ENCODE data around the gene CELSR1.
A peak's percentile ranks its signal among the peaks of the same experiment; 100 is the strongest.

The CELSR1 gene

DNA sequence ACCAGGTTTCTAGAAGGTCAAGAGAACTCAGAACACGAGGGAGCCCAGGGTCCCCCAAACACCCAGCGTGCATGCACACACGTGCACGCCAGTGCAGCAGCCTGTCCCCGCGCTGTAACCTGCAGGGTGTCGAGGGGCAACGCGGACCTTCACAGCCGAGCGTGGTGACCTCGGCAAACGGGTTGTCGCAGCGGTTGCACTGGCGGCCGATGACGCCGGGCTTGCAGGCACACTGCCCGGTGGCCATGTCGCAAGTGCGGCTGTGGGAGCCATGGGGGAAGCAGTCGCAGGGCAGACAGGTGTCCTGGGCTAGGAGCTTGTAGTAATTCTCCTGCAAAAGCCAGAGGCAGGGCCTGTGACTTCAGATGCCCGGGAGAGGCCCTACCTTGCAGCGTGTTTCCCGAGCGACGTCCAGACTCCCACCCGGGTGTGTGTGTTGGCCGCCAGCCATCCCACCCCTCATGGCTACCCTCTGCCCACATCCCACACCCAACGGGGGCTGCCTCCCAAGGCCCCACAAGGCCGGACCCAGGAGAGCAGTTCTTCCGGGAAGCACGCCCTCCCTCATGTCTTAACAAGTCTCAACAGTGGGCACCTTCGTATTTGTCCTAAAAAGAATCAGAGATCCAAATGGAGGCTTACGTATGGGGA, 145.8 kb downstream of the CELSR1 start:
- DNase-seq = no peak

DNA sequence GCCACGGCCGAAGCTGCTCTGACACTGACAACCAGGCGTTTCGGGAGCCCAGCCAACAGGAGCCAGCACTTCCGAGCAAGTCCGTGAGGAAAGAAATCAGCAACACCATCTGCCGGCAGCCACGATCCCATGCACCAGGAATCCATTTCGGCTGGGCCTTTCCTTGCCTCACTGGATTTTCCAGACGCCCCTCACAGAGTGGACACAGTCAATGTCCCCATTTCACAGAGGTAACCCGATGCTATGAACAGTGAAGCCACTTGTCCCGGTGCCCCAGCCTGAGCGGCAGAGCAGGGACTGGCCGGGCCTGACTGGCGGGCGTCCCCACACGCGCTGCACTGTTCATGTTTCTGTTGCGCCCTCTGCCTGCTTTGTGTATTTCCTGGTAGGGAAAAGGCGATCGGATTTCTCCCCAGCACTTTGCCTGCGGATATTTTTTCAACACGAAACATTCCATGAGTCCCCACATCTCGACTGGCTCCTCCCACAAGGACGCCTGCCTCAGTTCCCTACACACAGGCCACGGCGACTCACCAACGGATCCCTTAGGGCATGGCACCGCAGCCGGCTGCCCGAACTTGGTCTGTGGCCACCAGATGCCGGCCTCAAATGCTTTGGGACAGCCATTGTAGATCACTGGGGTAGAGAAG, 146.6 kb downstream of the CELSR1 start:
- DNase-seq = no peak

DNA sequence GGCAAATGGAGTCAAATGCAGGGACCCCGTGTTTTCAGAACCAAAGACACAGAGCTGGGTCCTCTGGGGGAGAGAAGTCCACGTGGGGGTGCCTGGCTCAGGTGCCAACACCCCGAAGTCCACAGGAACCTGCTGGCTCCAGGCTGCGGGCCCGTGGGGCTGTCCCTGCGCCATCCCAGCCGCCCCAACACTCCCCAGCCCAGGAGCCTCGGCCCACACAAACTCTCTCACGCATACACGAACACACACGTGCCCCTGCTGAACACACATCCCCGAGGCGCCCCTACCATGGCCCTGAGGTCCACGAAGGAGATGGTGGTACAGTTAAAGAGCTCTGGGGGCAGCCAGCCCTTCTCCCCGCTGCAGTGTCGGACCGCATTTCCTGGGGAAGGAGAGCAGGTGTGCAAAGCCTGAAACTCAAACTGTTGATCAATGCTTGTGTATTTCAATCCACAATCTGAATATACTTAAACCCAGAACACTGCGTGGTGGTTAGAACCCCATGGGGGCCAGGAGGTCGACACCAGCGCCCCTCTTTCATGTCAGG, 147.2 kb downstream of the CELSR1 start:
- no peak for DNase-seq

DNA sequence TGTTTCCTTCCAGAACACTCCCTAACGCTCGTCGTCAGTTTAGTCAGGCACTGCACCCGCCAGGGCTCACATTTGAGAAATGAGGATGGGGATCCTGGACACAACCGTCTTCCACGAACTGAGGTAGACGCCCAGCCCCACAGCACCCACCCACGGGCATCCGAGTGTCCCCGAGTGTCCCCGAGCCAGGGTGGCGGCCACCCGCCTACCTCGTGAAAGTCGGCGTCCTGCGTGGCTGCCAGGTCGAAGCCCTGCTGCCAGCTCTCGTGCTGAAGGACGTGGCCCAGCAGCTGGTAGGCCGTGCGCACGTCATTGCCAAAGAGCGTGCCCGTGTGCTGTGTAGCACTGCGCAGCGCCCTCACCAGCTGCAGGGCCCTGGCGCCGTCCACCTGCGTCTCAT, 148.3 kb downstream of the CELSR1 start:
- no peak for DNase-seq

DNA sequence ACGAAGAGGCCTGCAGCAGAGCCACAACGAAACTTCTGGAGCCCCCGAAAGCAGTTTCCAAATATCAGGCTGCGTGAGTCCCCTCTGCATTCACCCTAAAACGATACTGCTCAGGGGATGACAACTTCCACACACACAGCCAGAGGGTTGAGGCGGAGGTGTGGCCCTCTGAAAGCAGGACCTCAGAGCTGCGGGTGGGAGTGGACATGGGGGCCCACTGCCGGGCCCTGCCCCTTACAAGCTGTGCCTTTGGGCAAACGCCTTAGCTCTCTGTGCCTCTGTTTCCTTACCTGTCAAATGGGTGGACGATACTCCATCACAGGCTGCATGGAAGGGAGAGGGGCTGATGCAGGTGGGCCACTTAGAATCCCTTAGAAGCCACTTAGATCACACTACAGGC, 148.8 kb downstream of the CELSR1 start:
- DNase-seq = no peak

DNA sequence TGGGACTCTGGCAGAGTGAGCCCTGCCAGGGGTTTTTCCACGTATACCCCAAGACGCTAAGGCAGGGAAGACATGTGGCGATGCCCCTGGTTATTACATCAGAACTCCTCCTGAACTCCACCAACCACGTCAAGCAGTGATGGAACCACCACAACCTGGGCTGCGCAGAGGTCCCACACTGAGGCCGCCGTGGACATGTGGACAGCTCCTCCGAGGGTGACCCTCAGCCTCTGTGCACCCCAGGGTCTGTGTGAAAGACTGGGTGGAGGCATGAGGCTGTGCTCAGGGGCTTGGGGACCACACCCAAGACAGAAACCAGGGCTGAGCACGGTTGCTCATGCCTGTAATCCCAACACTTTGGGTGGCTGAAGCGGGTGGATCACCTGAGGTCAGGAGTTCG, 149.7 kb downstream of the CELSR1 start:
- DNase-seq = no peak

DNA sequence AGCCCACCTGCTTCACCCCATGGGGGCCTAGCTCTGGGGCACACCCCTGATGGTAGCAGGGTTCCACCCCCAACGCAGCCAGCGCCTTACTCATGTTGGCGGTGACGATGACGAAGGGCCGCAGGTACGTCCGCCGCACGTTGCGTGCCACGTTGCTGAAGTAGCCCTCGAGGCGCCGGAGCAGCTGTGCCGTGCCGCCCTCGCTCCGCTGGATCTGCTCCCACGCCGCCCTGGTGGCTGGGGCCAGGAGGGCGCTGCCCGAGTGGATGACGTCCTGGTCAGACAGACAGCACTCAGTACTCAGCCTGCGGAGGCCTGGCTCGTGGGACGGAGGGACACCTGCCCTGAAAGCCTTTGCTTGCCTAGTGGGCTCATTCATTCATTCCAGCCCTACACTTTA, 151.1 kb downstream of the CELSR1 start:
- DNase-seq = no peak

DNA sequence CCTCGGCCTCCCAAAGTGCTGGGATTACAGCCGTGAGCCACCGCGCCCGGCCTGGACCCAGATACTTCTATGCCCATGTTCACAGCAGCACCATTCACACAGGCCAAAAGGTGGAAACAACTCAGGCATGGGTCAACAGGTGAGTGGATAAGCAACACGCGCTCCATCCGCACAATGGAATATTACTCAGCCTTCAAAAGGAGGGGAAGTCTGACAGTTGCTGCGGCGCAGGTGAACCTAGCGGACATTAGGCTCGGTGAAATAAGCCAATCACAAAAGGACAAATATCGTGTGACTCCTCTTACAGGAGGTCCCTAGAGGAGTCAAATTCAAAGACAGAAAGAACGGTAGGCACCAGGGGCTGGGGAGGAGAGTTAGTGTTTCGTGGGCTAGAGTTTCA, 154.9 kb downstream of the CELSR1 start:
- no peak for DNase-seq

DNA sequence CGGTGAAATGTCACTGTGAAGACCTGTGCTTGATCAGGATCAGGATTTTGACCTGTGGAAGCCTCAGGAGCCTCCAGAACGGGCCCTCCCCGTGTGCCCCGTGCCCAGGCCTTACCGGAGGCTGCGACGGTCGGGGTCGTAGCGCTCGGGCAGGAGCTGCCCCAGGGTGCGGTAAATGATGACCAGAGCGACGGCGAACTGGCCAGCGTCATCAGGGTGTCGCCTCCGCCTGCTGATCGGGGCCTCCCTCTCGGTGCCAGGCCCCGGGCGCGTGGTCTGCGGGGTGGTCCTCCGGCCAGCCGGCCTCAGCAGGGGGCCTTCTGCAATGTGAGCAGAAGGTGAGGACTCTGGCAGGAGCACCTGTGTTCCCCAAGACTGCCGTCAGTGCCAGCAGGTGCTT, 155.7 kb downstream of the CELSR1 start:
- DNase-seq = no peak

DNA sequence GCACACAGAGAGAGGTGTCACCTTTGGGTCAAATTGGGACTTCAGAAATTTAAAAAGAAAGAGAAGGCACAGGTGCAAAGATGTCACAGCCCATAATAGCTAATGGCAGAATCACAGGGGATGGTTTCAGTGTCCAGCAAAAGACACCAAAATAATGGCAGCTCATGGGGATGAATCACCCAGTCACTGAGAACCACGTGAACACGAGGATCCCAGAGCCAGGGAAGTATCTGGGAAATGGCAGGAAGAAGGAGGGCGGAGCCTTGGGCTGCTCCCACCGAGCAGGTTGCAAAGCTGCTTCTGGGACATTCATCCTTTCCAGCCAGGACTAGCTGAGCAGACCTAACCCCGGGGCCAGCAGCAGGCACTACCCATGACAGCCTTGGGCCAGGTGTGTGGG, 156.3 kb downstream of the CELSR1 start:
- no peak for DNase-seq

DNA sequence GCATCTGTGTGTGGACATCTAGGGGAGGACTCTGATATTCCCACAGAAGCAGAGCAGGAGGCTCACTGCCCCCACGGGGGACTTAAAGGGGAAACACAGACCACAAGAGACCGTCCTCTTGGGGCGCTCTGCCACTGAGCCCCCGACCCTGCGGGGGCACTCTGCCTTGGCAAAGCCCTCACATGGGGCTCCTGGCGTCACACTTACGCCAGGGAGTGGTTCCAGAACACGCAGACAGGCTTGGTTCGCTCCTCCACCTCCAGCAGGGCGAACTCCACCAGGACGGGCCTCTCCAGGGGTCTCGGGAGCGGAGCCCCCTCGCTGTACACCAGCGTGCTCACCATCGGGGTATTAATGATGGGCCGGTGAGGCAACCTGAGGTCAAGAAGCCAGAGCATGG, 156.8 kb downstream of the CELSR1 start:
- no peak for DNase-seq

DNA sequence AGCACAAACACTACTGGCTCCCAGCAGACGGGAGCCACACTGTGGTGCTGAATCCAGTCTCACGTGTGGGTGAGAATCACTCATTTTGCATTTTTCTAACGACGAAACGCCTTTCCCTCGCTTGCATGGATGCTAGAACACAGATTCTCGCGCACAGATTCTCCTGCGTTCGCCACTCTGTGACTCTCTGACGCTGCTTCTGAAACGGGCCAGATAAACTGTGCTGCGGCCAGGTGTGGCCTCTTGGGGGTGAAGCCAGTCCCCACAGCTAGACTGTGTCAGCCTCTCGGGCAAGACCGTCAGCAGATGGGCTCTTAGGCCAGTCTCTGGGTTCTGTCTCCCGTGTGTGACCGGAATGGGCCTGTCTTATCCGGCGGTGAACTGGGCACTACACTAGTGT, 157.4 kb downstream of the CELSR1 start:
- no peak for DNase-seq

DNA sequence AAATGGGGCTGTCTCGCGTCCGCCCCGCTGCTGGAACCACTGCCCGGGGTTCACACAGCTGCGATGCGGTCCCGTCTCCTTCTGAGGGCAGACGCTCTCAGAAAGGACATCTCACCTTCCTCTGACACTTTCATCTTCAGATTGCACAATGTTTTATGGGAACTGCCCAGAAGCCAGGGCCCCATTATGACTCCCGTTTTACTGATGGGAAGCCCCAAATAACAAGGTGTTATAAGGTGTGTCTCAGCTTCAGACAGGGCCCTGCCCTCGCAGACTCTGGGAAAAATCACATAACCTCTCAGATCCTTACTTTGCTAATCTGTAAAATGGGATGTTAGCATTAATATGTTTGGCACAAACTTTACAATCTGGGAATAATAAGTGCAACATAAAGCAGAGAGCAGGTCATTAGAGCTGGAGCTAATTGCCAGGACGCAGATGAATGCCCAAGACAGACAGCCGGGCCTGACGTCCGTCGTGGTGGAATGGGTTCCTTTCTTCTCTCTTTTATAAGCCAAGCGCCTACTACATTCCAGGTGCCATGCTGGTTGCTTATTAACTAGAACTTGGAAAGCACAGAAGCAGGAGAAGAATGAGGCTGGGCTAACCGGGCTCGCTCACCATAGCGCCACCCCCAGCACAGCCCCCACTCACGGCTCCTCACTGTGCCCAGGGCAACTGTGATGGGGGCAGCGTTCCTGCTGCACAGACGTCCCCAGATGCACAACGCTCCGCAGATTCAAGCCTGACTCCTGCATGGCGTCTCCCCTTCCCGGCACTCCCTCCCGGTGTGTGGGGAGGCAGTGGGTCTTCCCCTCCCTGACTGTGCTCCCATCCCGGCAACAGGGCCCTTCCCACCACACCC, 158.1 kb downstream of the CELSR1 start:
- DNase-seq = no peak

DNA sequence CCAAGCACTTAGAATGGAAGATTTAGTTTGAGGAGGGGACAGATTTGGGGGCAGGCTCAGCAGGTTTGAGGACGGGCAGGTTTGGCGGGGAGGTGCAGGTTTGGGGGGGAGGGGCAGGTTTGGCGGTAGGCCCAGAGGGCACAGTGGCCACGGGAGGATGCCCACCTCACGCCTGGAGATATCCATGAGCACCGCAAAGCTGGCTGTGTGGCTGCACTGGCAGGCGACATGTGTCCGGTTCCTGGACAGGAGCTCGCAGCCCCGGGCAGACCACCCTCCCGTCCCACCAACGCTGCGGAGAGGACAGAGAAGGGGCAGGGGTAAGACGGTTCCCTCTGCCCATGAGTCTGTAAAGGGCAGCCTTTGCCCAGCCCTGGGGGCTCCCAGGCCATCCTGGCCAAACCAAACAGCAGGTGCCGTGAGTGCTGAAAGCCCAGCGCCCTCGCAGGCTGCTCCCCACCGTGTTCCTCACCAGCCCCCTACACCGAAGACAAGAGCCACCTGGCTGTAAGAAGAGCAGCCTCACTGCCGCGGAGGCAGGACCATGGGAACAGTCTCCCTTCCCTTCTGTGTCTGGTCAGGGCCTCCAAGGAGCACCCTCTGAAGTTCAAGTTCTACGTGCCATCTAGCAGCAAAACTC, 158.9 kb downstream of the CELSR1 start:
- no peak for DNase-seq

DNA sequence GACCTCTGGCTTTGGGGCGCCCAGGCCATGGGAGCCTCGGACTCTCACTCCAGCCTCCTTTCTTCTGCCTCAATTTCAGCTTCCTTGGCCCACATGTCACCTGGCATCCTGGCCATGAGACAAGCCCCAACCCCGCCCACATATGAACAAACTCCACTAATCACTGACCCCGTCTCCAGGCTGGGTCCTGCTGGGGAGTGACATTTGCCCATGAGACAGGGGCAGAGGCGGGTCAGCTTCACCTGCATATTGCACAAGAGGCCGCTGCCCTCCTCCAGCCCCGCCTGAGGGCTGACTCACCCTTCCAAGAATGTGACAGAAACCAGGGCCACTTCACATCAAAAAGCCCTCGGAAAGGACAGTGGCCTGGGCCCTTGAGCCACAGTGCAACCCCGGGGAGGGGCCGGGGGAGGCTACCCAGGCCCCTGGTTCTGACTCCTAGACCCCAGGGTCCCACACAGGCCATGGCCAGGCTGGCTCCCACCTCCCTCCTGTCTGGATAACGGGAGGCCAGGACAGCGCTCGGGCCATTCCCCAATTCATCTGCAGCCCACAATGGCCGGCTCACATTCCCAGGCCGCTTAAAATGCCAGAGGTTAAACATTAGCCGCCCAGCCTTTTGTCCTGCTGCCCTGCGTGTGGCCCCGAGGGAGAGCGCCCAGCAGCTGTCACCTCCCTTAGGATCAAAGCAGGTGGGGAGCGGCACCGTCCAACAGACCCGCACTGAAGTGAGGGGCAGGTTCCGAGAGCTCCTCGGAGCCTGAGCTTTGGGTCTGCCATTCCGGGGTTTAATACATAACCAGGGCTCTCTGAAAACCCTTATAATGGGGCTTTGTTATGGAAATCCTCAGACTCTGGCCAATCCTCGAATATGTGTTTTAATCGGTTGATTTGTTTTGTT, 159.6 kb downstream of the CELSR1 start:
- DNase-seq = no peak

DNA sequence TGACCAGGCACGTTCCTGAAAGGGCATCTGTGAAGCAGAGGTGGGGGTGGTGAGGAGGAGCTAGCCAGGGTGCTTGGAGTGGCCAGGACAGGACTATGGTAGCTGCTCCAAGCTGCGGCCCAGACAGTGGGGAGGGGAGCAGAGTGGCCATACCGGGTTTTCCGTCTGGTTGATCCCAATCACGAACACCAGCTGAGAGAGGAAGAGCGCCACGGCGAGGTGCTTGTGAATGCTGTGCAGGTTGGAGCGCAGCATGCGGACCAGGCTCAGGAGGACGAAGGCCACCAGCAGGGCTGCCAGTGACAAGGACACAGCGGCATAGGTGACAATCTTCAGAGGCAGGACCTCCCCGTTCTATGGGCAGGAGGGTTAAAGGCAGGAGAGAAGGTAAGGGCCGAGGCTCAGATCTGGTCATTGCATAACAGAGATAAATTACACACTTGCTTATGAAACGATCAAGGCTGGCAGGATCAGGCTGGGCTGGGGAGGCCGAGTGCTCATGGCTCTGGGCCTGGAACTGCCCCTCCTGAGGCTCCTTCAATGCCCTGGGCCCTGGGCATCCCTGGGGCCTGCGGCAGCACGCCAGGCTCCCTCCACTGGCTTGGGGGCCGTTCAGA, 160.4 kb downstream of the CELSR1 start:
- no peak for DNase-seq

DNA sequence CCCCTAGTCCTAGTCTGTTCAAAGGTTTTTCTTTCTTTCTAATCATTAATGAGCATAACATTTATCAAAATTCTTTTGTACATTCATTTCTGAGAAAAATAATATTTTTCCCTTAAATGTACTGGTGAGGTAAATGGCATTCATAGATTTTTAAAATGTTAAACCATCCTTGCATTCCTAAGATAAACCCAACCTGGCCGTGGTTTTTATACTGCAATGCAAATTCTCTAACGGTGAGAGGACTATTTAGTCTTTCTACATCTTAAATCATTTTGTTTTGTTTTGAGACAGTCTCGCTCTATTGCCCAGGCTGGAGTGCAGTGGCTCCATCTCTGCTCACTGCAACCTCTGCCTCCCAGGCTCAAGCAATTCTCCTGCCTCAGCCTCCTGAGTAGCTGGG, 161.3 kb downstream of the CELSR1 start:
- DNase-seq = no peak

DNA sequence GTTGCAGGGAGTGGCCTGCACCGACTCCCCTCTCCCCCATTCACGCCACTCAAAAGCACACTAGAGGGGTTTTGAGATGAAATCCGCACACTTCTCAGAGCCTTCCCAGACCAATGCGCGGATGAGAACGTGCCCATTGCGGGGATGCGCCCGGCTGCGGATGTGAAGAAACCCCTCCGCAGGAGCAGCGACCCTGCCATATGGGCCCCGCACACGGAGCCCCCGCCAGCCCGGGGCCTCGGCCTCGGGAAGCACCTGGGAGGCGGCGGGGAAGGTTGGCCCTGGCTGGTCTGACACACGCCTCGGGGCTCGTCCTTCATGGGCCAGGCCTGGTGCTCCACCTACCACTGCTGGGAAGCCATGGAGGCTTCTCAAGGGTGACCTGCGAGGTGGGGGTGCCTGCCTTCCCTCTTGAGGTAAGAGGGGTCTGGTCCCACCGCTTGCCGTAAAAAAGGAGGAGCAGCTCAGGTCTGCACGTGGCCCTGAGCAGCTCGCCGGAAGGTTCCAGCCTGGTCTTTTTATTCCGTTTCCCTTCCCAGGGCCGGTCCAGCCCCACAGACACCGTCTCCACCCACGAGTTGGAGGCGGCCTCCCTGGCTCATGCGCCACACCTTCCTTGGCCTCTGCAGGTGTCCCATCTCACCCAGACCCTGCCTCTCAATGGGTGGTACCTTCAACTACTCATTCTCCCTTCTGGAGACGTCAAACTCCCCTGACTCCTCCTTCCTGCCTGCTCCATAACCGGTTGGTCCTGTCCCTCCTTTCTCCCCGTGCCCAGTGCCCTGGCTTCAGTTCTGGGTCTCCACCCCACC, 162.6 kb downstream of the CELSR1 start:
- no peak for DNase-seq

DNA sequence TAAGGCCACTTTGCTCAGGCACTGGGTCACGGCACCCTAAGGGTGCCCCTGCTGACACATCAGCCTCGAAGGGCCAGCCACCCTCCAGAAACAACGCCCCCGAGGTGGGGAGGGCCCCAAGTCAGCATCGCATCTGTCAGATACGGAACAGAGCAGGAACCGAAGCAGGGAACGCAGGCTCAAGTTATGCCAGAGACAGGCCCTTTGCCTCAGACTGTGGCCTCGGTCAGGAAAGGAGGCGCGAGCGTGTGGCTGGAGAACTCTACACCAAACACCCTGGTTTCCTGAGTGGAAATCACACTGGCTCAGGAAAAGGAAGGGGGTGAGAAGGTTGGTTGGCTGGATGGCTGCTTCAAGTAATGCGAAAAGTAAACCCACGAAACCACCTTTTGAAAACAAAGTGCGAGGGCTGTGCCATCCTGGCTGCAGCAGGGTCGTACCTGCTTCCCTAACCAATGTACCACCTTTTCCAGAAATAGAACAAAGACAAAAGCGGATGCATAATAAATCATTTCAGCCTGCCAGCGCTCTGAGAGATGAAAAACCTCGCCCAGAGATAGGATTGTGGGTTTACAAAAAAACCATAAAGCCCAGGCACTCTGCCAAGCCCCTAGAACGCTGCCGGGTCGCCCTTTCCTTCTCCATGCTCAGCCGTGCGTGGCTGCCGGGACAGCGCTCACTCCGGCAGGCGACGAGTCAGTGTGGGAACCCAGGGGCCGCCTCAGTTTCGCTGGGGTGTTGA, 163.3 kb downstream of the CELSR1 start:
- DNase-seq = peak; percentile 63 to 70

DNA sequence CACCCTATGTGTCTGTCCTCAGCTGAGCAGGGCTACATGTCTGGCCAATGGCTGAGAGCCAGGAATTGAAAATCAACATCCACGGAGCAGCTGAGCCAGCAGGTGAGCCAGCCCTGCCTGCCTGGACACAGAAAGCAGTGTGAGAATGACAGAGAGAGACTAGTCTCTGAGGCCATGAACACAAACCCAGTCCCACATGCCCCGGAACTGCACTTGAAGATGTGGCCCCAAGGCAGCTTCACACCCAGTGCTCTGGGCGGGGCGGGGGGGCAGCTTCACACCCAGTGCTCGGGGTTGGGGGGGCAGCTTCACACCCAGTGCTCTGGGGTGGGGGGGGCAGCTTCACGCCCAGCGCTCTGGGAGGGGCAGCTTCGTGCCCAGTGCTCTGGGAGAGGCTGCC, 164.3 kb downstream of the CELSR1 start:
- no peak for DNase-seq

Measured in Kasumi-1 (cell line).